Activated naive CD4-positive, alpha-beta T cell treated with anti-CD3 and anti-CD28 coated beads, Interleukin-2, amount 50 U/mL, for 16 hours (primary cell): Measurements from ENCODE around the gene TNNI3K.

Source experiments
- DNase-seq: peaks from one replicate; pipeline ENCODE4 v3.0.0-alpha.2; 2020

Gene TNNI3K

DNA sequence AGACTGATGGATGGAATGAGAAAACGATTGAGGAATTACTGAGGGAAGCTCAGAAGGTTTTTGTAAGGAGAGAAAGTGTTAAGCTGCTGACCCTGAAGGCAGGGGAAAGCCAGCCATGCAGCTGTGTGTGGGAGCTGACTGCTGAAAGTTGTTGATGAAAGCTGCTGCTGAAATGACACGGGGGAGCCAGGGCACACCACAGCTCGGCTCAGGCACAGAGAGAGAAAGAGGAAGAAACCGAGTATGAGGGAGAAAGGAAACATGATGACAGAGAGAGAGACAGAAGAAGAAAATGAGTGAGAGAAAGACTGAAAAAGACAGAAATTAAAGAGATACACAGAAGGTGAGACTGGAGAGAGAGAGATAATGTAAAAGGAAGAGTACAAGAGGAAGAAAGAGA is 161.7 kb downstream of the TNNI3K start:
- DNase-seq, result no peak

DNA sequence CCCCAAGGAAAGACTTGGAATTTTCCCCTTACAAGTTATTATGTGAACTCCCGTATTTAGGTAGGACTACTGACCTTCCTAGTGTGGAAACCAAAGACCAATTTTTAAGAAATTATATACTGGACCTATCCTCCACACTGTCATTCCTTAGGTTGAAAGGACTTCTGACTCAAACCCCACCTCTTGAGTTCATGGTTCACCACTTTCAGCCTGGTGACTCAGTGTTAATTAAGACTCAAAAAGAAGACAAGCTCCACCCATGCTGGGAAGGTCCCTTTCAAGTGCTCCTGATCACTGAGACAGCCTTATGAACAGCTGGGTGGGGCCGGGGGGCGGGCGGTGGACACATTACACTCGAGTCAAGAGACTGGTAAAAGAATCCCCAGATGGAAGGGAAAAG is 164.1 kb downstream of the TNNI3K start:
- DNase-seq, result no peak

DNA sequence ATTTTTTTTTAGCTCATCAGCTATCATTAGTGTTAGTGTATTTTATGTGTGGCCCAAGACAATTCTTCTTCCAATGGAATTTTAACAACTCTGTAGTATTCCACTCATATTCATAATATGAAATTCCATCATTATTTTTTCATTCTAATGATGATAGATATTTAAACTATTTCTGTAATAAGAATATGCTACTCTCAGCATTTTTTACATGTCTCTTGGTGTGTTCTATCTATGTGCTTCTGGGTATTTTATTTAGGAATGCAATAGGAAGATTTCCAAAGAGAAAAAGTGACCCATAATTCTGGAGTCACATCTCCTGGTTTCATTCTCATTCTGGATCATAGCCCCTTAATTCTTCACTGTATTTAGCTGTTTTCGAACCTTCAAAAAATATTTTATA is 167.7 kb downstream of the TNNI3K start:
- no peak for DNase-seq

DNA sequence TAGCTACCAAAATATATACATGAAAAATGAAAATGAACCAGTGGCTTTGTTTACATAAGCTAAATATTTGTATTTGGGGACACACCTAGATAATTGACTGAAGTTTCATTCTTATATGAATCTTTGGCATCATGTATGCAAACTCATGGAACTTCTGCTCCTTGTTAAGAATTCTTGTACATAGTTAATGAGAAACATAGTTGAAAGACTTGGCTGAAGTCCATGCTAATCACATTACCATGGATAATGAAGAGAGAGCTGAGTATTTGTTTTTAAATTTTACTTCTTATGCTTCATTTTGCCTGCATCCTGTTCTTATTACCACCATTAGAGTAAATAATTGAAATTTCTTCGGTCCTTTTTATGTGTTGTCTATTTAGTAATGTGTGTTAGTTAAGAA is 168.4 kb downstream of the TNNI3K start:
- DNase-seq, result no peak

DNA sequence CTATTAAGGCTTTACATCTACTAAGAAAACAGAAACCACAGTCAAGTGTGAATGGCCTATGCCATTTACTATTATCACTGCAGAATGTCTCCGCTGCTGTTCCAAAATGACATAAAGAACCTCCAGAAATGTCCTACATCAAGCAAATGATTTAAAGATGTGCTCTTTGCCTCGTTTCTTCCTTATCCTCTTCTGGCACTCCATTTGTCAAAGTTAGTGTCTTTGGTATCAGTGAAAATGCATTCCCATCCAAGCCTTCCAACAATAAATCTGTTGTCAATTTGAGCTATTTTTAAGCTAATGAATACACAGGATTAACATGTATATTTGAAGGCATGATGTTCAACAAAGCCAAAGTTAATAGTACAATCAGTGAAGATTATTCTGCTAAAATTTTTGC is 171.6 kb downstream of the TNNI3K start:
- DNase-seq, result no peak

DNA sequence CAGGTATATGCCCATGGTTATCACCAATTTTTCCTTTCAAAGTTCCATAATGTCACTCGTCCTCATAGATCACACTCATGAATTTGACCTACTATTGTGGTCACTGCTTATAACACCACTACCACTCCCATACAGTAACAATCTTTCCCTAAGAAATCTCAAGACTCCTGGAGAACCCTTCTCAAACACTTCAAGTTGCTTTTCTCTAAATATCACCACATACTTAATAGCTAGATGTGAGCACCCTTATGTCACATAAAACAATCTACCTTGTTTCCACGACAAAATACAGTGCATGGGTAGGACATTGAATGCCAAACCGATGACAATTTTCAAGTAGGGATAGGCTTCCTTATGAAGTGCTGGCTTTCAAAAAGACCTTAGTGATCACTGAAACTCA is 172.7 kb downstream of the TNNI3K start:
- no peak for DNase-seq

DNA sequence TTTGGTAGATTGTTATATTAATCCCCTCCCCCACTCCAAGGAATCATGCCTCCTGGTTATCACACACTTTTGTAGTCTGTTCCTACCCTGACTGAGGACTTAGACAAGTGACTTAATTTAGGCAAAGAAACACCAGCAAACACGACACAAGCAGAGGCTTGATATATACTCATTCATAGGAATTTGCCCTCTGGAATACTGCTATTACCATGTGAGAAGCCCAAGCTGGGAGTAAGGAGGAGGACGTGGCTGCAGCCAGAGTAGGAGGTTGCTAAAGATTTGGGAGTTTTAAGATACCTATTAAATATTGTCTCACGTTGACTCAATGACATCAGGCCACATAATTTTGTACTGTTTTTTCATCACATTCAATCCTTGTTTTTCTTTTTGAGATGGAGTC is 177.1 kb downstream of the TNNI3K start:
- DNase-seq, result no peak

DNA sequence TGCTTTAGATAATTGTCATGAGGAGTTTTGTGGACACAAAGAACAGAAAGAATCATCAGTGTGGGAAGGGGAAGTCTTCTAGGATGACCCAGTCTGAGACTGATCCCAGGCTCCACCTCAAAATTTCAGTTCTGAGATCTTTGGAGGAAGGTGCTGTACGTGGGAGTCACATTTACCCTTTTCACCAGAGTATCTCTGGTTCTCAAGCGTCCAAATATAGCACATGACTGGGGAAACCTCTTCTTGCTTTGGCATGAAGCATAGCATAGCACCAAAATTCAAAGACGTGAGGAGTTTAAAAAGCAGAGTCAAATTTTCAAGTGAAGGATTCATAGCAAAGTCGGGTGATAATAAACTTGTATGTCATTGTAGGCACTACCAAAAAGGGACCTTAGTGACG is 180.7 kb downstream of the TNNI3K start:
- DNase-seq, result no peak

DNA sequence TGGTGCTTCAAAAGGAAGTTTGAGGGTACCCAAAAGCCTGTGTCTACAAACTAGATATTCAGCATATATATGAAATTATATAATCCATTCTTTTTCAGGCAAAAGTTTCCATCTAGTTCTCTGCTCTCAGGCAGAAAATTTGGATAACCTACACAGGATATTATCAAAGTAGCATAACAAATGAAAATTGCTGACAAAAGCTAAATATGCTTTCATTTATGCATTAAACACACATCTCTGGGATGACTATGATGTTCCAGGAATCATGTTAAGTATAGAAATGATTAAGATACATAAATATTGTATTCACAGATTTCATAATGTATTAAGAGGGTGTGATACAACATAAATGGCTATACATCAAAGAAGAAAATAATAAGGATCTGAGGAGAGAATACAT is 184.4 kb downstream of the TNNI3K start:
- DNase-seq, result no peak

DNA sequence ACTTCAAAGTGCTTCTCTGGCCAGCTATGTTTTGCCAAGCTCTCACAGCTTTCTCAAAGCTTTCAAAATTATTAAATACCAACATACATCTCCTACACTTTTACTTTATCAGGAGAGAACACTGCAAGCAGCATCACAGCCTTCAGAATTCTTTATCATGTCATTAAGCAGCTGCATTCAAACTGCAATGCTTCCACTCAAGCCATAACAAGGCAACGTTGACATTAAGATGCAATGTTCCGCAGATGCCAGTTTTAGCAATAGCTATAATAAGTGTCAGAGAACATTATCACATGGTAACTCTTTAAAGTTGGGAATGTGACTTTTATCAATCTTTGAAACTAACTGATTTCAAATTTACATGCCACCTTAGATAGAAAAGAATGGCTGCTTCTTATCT is 185.3 kb downstream of the TNNI3K start:
- DNase-seq, result no peak

DNA sequence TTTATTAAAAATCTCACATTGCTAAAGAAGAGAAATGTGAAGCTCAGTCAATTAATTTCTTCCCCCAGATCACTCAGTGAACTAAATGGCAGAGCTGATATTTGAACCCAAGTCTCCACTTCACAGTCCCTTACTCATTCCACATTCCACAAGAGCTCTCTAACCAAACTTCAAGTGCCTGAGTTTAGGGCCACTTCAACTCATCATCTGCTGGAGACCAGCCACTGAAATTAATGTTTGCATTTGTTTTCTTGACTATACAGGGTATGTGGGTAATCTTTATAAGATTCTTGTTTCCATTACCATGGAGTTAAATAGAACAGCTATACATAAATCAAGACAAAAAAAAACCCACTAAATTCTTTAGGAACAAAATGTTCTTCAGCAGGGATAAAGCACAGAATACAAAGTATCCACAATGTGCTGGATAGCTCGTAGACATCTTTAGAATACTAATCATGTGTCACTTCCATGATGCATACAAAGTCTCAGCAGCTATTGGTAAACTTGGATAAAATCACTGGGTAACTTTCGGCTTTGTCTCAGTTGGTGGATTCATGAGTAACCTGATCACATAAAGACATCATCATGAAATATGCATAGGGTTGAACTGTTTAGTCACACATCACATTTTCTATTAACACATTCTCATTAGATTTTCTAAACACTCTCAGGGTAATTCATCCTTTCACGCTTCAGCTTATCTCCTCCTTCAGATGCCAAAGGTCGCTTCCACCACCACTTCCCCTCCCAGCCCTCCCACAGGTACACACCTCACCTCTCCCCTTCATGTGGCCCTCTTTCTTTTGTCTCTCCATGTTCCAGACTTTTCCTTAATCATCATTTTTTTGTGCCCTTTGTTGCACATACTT is 187.5 kb downstream of the TNNI3K start:
- no peak for DNase-seq

DNA sequence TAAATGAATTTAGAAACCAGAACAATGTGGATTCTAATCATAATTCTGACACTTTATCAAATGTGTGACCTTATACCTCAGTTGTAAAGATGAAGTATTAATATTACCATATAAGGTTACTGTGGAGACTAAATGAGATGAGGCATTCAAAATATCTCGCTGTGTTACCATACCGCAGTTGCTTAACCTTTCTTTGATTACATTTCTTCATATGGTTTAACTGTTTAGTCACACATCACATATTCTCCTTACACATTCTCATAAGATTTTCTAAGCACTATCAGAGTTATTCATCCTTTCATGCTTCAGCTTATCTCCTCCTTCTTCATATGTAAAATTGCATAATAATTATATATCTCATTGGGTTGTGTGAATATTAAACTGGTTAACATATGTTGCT is 188.3 kb downstream of the TNNI3K start:
- no peak for DNase-seq

DNA sequence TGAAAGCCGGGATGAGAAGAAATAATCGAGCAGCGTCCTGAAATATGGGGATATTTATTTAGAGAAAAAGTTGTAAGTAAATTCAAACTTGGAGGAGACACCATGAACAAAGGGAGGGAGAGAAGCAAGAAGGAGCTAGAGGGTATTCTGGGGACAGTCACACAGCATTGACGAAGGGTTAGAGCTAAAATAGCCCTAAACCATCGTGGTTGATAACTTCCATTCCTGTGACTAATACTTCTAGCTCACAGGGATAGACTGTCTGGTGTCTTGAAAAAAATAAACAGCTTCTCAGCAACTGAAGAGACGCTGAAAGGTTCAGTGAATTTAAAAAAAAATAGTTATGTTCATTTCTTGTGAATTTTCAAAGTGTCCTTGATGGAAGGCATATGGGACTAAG is 190.5 kb downstream of the TNNI3K start:
- DNase-seq, result no peak

DNA sequence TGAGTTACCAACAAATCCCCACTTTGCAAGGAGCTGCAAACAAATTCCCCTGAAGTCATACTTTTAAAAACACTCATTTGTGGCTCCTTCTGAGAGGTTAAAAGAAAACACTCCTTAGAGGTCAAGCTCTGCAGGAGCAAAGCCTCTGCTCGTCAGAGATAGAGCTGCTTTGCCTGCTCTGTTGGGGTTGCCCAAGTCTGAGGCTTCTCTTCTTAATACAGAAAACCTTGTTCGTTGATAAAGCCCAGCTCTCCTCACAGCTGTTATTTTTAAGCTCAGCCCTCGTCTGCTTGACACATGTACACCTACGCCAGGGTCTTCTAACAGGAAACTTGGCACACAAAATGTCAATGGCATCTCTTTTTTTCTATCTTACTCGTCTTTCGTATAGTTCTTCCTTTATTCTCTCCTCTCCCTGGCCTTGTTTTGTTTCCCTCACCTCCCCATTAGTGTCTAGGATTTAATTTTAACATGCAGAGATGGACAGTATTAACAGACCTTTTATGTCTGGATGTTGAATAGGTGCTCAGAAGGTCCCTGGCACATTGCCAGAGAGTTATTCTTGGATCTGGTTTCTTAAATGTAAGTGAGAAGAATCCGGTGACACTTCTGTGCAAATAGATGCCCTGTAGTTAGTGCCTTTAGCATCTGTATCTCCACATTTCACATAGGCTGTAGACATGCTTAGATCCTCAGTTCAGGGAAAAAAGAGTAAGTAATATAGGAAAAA is 191.2 kb downstream of the TNNI3K start:
- DNase-seq, result no peak

DNA sequence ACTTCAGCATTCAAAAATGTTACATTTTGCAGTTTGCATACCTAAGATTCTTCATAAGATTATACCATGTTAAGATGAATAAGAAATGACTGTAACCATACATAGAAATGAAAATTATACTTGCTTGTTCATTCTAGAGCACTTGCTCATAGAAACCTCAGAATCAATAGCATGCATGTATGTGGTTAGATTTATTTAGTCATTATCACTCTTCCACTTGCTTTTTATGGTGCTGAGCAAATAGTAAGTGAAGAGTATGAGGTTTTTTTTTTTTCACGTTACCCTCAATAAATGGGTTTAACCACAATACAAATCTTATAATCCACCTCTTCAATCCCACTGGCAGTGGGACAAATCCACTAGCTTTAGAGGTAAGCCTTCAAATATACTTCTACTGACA is 192.5 kb downstream of the TNNI3K start:
- DNase-seq, result no peak

DNA sequence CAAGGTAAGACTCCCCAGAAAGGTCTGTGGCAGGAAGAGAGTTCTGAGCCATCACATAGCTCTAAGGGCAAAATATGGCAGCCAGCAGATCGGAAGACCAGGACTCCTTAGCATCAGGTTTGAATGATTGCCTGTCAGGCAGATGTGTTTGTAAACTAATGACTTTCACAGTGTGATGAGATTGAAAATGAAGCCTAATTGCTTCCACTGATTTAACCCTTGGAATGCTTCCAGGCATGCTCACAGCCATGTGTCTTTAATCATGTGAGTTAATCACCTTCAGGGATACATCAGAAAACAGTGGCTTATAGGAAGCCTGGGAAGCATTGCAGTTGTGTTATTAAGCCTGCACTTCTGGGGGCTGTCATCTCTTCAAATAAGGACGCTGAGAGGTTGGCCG is 194.4 kb downstream of the TNNI3K start:
- DNase-seq, result no peak

DNA sequence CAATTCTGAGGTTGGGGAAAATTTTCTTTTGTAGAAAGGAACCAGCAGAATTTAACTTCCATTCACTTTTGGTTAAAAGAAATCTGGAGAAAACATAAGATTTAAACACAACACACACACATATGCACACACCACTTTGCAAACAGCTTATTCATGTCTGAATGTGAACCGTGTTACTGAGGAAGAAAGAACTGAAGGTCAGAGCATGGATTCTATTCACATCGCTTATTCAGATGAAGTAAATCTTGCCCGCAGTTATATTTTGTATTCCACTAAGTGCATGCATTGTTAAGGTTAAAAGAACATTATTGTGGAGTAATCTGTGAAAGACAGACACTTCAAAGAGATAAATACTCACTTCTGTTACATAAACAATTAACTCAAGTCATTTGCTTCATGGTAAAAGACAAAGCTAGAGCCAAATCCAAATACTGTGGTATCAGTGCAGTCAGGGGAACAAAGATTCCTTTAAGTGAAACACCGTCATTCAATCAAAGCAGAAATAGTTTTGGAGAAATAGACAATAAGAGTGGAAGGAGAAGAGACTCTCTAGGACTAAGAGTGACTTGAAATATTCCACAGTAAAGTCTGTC is 195.3 kb downstream of the TNNI3K start:
- DNase-seq, result no peak

DNA sequence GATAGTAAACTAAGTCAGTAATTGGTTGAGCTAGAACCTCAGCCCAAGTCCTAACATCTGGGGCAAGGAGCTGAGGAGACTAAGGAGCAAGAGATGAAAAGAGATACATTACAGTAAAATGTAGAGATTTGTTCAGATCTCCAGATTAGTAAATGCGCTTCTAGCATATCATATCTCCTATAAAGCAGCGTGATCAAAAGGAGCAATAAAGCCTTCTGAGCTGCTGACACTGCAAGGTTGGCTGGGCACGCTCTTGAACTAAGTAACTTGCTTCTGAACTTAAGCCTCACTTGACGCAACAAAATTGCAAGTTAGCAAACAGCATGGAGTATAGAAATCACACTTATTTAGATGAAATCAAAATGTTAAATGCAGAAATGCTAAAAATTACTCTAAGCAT is 196.3 kb downstream of the TNNI3K start:
- DNase-seq, result no peak

DNA sequence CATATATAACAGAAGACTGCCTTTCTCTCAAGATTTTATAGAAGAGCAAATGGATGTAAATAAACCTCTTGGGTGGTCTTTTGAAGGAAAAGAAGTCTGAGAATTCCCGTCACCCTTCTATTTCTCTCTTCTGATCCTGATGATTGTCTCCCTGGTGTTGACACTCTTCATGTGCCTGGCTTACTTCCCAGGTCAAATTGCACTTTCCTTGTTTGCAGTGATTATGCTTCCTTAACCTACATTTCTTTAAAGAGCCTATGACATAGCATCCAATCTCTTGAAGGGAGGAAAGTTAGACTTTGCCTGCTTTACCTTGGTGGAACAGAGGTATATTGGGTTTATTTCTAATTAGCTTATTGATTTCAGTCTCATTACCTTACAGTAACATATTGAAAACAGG is 197.1 kb downstream of the TNNI3K start:
- DNase-seq, result no peak

DNA sequence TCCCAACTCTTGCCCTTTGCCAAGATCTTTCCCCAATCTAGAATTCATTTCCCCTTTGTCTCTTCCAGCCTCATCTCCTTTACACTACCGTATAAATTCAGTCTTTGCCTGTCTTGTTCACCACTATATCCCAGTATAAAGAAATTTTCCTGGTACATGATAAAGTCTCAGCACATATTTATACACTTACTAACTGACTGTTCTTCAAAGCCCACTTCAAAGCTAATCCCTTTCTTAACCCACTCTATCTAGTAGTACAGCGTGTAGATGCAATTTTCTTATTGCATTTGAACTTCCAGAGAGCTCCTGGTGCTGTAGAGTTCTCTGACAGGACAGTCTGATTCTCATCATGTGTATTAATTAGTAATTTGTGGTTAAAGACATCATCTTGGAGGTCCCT is 199.1 kb downstream of the TNNI3K start:
- no peak for DNase-seq

DNA sequence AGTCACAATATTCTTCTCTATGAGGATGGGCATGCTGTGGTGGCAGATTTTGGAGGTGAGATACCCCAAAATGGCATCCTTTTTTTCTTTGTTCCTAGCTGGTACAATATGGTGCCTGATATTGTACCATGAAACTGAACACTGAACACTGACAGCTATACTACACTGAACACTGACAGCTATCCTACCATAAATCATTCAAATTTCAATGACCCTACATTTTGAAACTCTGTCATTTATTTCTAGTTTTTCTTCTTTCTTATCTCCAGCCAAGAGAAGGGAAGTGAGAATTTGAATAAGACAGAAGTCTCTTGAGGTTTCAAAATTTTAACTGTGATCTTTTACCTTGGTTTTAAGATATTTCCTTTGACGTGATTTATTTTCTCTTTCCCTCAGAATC is 200.9 kb downstream of the TNNI3K start:
- DNase-seq, result no peak

DNA sequence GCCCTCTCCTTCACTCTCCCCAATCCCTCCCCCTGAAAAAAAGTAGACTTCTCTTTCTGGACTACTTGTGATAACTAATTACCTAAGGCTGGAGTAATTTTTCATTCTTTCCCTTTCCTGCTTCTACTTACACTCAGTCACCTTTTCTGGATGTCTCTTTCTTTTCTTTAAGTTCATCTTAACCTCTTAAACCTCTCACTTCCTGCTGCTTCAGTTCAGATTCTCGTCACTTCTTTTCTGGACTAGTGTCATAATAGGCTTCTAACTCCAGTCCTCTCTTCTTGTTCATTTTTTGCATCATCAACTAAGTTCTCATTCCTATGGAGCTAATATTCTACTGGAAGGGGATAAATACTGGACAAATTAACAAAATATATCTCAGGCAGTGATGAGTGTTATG is 201.8 kb downstream of the TNNI3K start:
- no peak for DNase-seq

DNA sequence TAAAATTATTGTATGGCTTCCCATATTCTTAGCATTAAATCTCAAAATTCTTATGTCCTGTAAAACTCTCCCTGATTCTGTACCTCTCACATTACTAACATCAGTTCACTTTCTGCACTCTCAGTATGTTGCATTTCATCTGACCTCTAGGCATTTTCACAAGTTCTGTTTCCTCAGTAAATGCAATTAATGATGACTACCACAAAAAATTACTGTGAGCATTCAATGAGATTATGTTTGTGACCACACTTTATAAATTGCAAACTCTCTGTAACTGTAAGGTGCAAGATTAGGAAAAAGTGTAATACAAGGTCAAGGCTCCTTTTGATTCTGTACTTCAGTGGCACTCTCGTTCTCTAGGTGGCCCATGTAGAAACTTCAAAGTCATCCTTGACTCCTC is 216.8 kb downstream of the TNNI3K start:
- DNase-seq, result no peak

DNA sequence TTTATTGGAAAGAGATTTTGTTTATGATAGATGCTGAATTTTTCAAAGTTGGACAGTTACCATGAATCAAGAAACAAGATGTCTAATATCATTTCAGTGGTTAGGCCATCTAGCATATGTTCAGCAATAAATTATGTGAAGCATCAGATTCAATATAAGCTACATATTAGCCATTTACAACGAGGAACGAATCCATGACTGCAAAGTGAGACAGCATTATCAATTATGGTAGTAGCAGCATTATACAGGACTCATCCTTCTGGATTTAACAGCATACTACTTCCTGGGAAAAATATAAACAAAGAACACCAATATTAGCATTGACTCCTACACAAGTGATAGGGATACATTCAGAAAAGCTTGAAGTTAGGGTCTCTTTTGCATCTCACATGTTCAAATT is 218.1 kb downstream of the TNNI3K start:
- DNase-seq, result no peak
